Liver (tissue), 9 donors: ENCODE measurements around the gene AGBL5. TPM values are rescaled to one million over a fixed set of nuclear protein-coding genes. Genes with fewer than 3 reads are reported as not detected.
A peak's percentile ranks its signal among the peaks of the same experiment; 100 is the strongest.

ENCODE experiments used
- DNase-seq: peaks from one replicate; pipeline ENCODE4 v3.0.0-alpha.2; 2017; ENCODE audit warnings: low spot score
- H3K27ac ChIP-seq, 2 donors: one replicate each; pipeline ENCODE4 v1.7.0; 2013; ENCODE audit warnings: inconsistent platforms in 2 of 2, low read length in 2 of 2, control low read depth in 1 of 2, low read depth in 1 of 2, mild to moderate bottlenecking in 1 of 2
- H3K27me3 ChIP-seq, 4 donors: one replicate each; pipeline versions ENCODE4 v1.6.1 to v1.7.0; 2013; ENCODE audit warnings: low read length in 3 of 4, inconsistent platforms in 1 of 4, mild to moderate bottlenecking in 1 of 4, moderate library complexity in 1 of 4; ENCODE audit not compliant: control insufficient read depth in 4 of 4, insufficient read depth in 4 of 4
- H3K36me3 ChIP-seq, 4 donors: one replicate each; pipeline versions ENCODE4 v1.6.1 to v1.7.0; 2013; ENCODE audit warnings: low read length in 3 of 4, mild to moderate bottlenecking in 3 of 4, low read depth in 1 of 4, moderate library complexity in 1 of 4; ENCODE audit not compliant: control insufficient read depth in 4 of 4, insufficient read depth in 3 of 4
- H3K4me1 ChIP-seq, 4 donors: one replicate each; pipeline versions ENCODE4 v1.6.1 to v1.7.0; 2013; ENCODE audit warnings: low read length in 3 of 4, mild to moderate bottlenecking in 3 of 4, moderate library complexity in 1 of 4; ENCODE audit not compliant: control insufficient read depth in 4 of 4, insufficient read depth in 4 of 4
- H3K4me3 ChIP-seq, 3 donors: one replicate each; pipeline versions ENCODE4 v1.6.1 to v1.7.0; 2013; ENCODE audit warnings: low read length in 3 of 3, control low read depth in 1 of 3, low read depth in 1 of 3, mild to moderate bottlenecking in 1 of 3
- H3K9ac ChIP-seq, 2 donors: one replicate each; pipeline ENCODE4 v1.7.0; 2013; ENCODE audit warnings: low read length in 2 of 2, mild to moderate bottlenecking in 2 of 2, moderate library complexity in 2 of 2, control low read depth in 1 of 2, low read depth in 1 of 2
- H3K9me3 ChIP-seq, 4 donors: one replicate each; pipeline versions ENCODE4 v1.6.1 to v1.7.0; 2013; ENCODE audit warnings: low read length in 3 of 4; ENCODE audit not compliant: control insufficient read depth in 4 of 4
- CTCF ChIP-seq: fragments of 150-350 bp; IDR thresholded peaks from 2 replicates; pipeline ENCODE4 v1.5.1; 2017; ENCODE audit warnings: improper control_type of control experiment, low read depth, low read length; ENCODE audit not compliant: missing input control
- EGR1 ChIP-seq, 2 donors: IDR thresholded peaks; 2 replicates each; pipeline ENCODE4 v1.6.1; 2016 to 2018; ENCODE audit warnings: antibody characterized with exemption in 2 of 2, low read depth in 2 of 2
- FOXA1 ChIP-seq: IDR thresholded peaks from 2 replicates; pipeline ENCODE4 v1.6.1; 2016; ENCODE audit warnings: antibody characterized with exemption
- FOXA2 ChIP-seq: IDR thresholded peaks from 2 replicates; pipeline ENCODE4 v1.6.1; 2016; ENCODE audit warnings: antibody characterized with exemption
- GABPA ChIP-seq, 2 donors: IDR thresholded peaks in 1 of 2; conservative IDR thresholded peaks in 1 of 2; 2 replicates each; pipeline ENCODE4 v1.6.1; 2016; ENCODE audit warnings: antibody characterized with exemption in 2 of 2, mild to moderate bottlenecking in 1 of 2, moderate library complexity in 1 of 2
- HNF4A ChIP-seq, 2 donors: conservative IDR thresholded peaks; 2 replicates each; pipeline ENCODE4 v1.6.1; 2016; ENCODE audit warnings: antibody characterized with exemption in 2 of 2, mild to moderate bottlenecking in 2 of 2
- HNF4G ChIP-seq: IDR thresholded peaks from 2 replicates; pipeline ENCODE4 v1.6.1; 2016; ENCODE audit warnings: antibody characterized with exemption
- JUND ChIP-seq, 2 donors: IDR thresholded peaks; 2 replicates each; pipeline ENCODE4 v1.6.1; 2016; ENCODE audit warnings: antibody characterized with exemption in 2 of 2
- MAX ChIP-seq: IDR thresholded peaks from 2 replicates; pipeline ENCODE4 v1.6.1; 2016; ENCODE audit warnings: antibody characterized with exemption
- RAD21 ChIP-seq, 2 donors: IDR thresholded peaks; 2 replicates each; pipeline ENCODE4 v1.6.1; 2016; ENCODE audit warnings: antibody characterized with exemption in 2 of 2, mild to moderate bottlenecking in 2 of 2
- REST ChIP-seq: IDR thresholded peaks from 2 replicates; pipeline ENCODE4 v1.6.1; 2016; ENCODE audit warnings: antibody characterized with exemption, mild to moderate bottlenecking
- RXRA ChIP-seq, 2 donors: IDR thresholded peaks; 2 replicates each; pipeline ENCODE4 v1.6.1; 2017 to 2018; ENCODE audit warnings: antibody characterized with exemption in 2 of 2, mild to moderate bottlenecking in 1 of 2
- SP1 ChIP-seq: IDR thresholded peaks from 2 replicates; pipeline ENCODE4 v1.6.1; 2018; ENCODE audit warnings: antibody characterized with exemption, mild to moderate bottlenecking
- TAF1 ChIP-seq: conservative IDR thresholded peaks from 2 replicates; pipeline ENCODE4 v1.6.1; 2016; ENCODE audit warnings: antibody characterized with exemption, mild to moderate bottlenecking
- YY1 ChIP-seq: IDR thresholded peaks from 2 replicates; pipeline ENCODE4 v1.6.1; 2016; ENCODE audit warnings: antibody characterized with exemption, mild to moderate bottlenecking
- WGBS: extraction: QIAGEN DNeasy Blood & Tissue Kit; methylation state at CpG from one replicate; pipeline ENCODE4 v1.1.7; 2013; 5-methylcytosine and 5-hydroxymethylcytosine counted together
- polyA plus RNA-seq, 2 donors: library from polyadenylated mRNA; stranded (reverse) in 1 of 2; unstranded in 1 of 2; fragments of 200-250 nt in 1 of 2; fragments of >200 nt in 1 of 2; fragmentation: Nextera tagmentation in 1 of 2; extraction: Ambion mirVana in 1 of 2; gene quantifications; one replicate each; pipeline versions ENCODE4 v1.2.1 to v1.2.3, GENCODE V29; 2013 to 2015
- total RNA-seq, 2 donors: library from RNA; depleted of rRNA; stranded (reverse); fragments of >200 nt; gene quantifications; one replicate each; pipeline ENCODE4 v1.2.3, GENCODE V29; 2014
- donor health status: healthy.
- donor health status: healthy.
- donor health status: healthy.
- donor health status: healthy.
- donor health status: healthy.

AGBL5 gene
- total and polyA plus RNA-seq, 4 donors, result 3.2 to 9.0 (median 4.8) TPM

- 87% methylated on average over 8 of the region's 8 CpGs for WGBS
- DNase-seq, result no peak
- TF ChIP-seq HNF4A (conservative IDR thresholded peaks at IDR 0.05) (peak in 1 of 2 donors; percentile 29), JUND (IDR thresholded peaks at IDR 0.05) (no peak), MAX (no peak)
- H3K9me3 ChIP-seq, result no peaks in the 10 kb centered on the region
- H3K4me3 ChIP-seq, result no peak overlapping the region
- H3K9ac ChIP-seq, result no peak overlapping the region
- peaks cover 25 to 72% (median 55%) of the 10 kb centered on the region in 4 donors for H3K36me3 ChIP-seq
- no peaks in the 10 kb centered on the region for H3K27me3 ChIP-seq
- no peak overlapping the region for H3K27ac ChIP-seq
- peaks cover 0 to 11% (median 3%) of the 10 kb centered on the region in 4 donors for H3K4me1 ChIP-seq
These were observed 11.2 kb upstream of the AGBL5 start for GRCh38 chr2:27040282-27040681.

- H3K27ac ChIP-seq, result no peak overlapping the region
- WGBS, result 83% methylated on average over 5 of the region's 5 CpGs
These were observed 9.7 kb upstream of the AGBL5 start for GRCh38 chr2:27041752-27042151.

More at GRCh38 chr2:27041752-27042151, 9.7 kb upstream of the AGBL5 start:
- H3K4me3 ChIP-seq, result no peak overlapping the region
- H3K27me3 ChIP-seq, result no peaks in the 10 kb centered on the region
- H3K9ac ChIP-seq, result no peak overlapping the region
- peaks cover 0 to 11% (median 3%) of the 10 kb centered on the region in 4 donors for H3K4me1 ChIP-seq
- H3K36me3 ChIP-seq, result peaks cover 23 to 57% (median 43%) of the 10 kb centered on the region in 4 donors
- DNase-seq, result no peak
- TF ChIP-seq EGR1 (IDR thresholded peaks at IDR 0.05; ENCODE audit: low read depth in 2 of 2) (no peak), TAF1 (no peak), JUND (IDR thresholded peaks at IDR 0.05) (no peak), FOXA1 (no peak), YY1 (no peak), MAX (no peak), HNF4A (conservative IDR thresholded peaks at IDR 0.05) (no peak), GABPA (IDR thresholded peaks at IDR 0.05 in 1 of 2, conservative IDR thresholded peaks at IDR 0.05 in 1 of 2) (no peak), SP1 (no peak), CTCF (no peak), FOXA2 (no peak), RXRA (IDR thresholded peaks at IDR 0.05) (no peak), HNF4G (no peak), RAD21 (IDR thresholded peaks at IDR 0.05) (no peak), REST (no peak)
- no peaks in the 10 kb centered on the region for H3K9me3 ChIP-seq
